H1 (cell line): Measurements from ENCODE around the gene NMRAL1. TPM values are rescaled to one million over a fixed set of nuclear protein-coding genes. Genes with fewer than 3 reads are reported as not detected.

ENCODE experiments used
- ASH2L ChIP-seq: fragments of 200-600, 300-600 bp; sonication (generic); IDR thresholded peaks from one replicate; pipeline ENCODE4 v1.7.1; 2017; ENCODE audit warnings: low read length
- CREB1 ChIP-seq: IDR thresholded peaks from 2 replicates; pipeline ENCODE4 v1.6.1; 2012; ENCODE audit warnings: inconsistent platforms
- CTBP2 ChIP-seq: IDR thresholded peaks from 2 replicates; pipeline ENCODE4 v1.7.0; 2011; ENCODE audit warnings: borderline replicate concordance, mild to moderate bottlenecking, moderate library complexity, mixed read lengths, low read length; ENCODE audit not compliant: insufficient read depth, insufficient read length
- EGR1 ChIP-seq: IDR thresholded peaks from 2 replicates; pipeline ENCODE4 v1.6.1; 2011; ENCODE audit warnings: low read depth, low read length, borderline replicate concordance
- EZH2 ChIP-seq: fragments of 200-600 bp; sonication (generic); IDR thresholded peaks from 2 replicates; pipeline ENCODE4 v1.7.1; 2012; ENCODE audit warnings: low read depth, mild to moderate bottlenecking, moderate library complexity, low read length, inconsistent platforms; ENCODE audit not compliant: severe bottlenecking
- GABPA ChIP-seq: IDR thresholded peaks from 2 replicates; pipeline ENCODE4 v1.6.1; 2011; ENCODE audit warnings: mild to moderate bottlenecking, low read length, moderate library complexity, borderline replicate concordance; ENCODE audit not compliant: insufficient read depth
- MAFK ChIP-seq: IDR thresholded peaks from 2 replicates; pipeline ENCODE4 v1.6.1; 2012; ENCODE audit warnings: low read depth, mild to moderate bottlenecking, improper control_type of control experiment, low read length
- RXRA ChIP-seq: IDR thresholded peaks from 2 replicates; pipeline ENCODE4 v1.6.1; 2011; ENCODE audit warnings: low read depth, mild to moderate bottlenecking, low read length, moderate library complexity; ENCODE audit not compliant: insufficient read depth
- SIX5 ChIP-seq: IDR thresholded peaks from 2 replicates; pipeline ENCODE4 v1.6.1; 2011; ENCODE audit warnings: mild to moderate bottlenecking, low read depth, low read length
- polyA plus RNA-seq, 7 experiments: library from polyadenylated mRNA; depleted of rRNA in 3 of 7; stranded (reverse) in 5 of 7; unstranded in 2 of 7; fragments of >200 nt in 5 of 7; fragments of 200-250 nt in 2 of 7; gene quantifications; 1 replicate in 5 of 7; 2 replicates in 1 of 7; 4 replicates in 1 of 7; pipeline versions ENCODE4 v1.2.1 to v1.2.3, GENCODE V29; 2011 to 2013; ENCODE audit warnings: missing spikeins in 2 of 7, mixed read lengths in 2 of 7
- total RNA-seq: library from RNA; stranded (reverse); fragmentation: NEBNext Ultra II Directional; extraction: Animal tissue kit (Norgen Biotek cat#: 25700); gene quantifications from 2 replicates; pipeline ENCODE4 v1.2.1, GENCODE V29; 2021
- TF ChIP-seq, protein P1 (sequence below): fragments of 300-600 bp; sonication (generic); IDR thresholded peaks from 2 replicates; pipeline ENCODE4 v1.7.1; 2012; ENCODE audit warnings: low read length, moderate library complexity, mild to moderate bottlenecking, inconsistent platforms; ENCODE audit not compliant: insufficient replicate concordance

NMRAL1 gene
- total and polyA plus RNA-seq, 2 of the 8 experiments (the other 6 are each of a cell fraction or from before 2014, with no cell fraction given): 66.8 to 143 TPM

- TF ChIP-seq, protein P1, sequence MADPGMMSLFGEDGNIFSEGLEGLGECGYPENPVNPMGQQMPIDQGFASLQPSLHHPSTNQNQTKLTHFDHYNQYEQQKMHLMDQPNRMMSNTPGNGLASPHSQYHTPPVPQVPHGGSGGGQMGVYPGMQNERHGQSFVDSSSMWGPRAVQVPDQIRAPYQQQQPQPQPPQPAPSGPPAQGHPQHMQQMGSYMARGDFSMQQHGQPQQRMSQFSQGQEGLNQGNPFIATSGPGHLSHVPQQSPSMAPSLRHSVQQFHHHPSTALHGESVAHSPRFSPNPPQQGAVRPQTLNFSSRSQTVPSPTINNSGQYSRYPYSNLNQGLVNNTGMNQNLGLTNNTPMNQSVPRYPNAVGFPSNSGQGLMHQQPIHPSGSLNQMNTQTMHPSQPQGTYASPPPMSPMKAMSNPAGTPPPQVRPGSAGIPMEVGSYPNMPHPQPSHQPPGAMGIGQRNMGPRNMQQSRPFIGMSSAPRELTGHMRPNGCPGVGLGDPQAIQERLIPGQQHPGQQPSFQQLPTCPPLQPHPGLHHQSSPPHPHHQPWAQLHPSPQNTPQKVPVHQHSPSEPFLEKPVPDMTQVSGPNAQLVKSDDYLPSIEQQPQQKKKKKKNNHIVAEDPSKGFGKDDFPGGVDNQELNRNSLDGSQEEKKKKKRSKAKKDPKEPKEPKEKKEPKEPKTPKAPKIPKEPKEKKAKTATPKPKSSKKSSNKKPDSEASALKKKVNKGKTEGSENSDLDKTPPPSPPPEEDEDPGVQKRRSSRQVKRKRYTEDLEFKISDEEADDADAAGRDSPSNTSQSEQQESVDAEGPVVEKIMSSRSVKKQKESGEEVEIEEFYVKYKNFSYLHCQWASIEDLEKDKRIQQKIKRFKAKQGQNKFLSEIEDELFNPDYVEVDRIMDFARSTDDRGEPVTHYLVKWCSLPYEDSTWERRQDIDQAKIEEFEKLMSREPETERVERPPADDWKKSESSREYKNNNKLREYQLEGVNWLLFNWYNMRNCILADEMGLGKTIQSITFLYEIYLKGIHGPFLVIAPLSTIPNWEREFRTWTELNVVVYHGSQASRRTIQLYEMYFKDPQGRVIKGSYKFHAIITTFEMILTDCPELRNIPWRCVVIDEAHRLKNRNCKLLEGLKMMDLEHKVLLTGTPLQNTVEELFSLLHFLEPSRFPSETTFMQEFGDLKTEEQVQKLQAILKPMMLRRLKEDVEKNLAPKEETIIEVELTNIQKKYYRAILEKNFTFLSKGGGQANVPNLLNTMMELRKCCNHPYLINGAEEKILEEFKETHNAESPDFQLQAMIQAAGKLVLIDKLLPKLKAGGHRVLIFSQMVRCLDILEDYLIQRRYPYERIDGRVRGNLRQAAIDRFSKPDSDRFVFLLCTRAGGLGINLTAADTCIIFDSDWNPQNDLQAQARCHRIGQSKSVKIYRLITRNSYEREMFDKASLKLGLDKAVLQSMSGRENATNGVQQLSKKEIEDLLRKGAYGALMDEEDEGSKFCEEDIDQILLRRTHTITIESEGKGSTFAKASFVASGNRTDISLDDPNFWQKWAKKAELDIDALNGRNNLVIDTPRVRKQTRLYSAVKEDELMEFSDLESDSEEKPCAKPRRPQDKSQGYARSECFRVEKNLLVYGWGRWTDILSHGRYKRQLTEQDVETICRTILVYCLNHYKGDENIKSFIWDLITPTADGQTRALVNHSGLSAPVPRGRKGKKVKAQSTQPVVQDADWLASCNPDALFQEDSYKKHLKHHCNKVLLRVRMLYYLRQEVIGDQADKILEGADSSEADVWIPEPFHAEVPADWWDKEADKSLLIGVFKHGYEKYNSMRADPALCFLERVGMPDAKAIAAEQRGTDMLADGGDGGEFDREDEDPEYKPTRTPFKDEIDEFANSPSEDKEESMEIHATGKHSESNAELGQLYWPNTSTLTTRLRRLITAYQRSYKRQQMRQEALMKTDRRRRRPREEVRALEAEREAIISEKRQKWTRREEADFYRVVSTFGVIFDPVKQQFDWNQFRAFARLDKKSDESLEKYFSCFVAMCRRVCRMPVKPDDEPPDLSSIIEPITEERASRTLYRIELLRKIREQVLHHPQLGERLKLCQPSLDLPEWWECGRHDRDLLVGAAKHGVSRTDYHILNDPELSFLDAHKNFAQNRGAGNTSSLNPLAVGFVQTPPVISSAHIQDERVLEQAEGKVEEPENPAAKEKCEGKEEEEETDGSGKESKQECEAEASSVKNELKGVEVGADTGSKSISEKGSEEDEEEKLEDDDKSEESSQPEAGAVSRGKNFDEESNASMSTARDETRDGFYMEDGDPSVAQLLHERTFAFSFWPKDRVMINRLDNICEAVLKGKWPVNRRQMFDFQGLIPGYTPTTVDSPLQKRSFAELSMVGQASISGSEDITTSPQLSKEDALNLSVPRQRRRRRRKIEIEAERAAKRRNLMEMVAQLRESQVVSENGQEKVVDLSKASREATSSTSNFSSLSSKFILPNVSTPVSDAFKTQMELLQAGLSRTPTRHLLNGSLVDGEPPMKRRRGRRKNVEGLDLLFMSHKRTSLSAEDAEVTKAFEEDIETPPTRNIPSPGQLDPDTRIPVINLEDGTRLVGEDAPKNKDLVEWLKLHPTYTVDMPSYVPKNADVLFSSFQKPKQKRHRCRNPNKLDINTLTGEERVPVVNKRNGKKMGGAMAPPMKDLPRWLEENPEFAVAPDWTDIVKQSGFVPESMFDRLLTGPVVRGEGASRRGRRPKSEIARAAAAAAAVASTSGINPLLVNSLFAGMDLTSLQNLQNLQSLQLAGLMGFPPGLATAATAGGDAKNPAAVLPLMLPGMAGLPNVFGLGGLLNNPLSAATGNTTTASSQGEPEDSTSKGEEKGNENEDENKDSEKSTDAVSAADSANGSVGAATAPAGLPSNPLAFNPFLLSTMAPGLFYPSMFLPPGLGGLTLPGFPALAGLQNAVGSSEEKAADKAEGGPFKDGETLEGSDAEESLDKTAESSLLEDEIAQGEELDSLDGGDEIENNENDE: no peak
- TF ChIP-seq CTBP2 (no peak), CREB1 (no peak), EZH2 (no peak), GABPA (no peak), RXRA (no peak), SIX5 (no peak), EGR1 (no peak), MAFK (no peak), ASH2L (no peak)
These were observed 60.1 kb downstream of the NMRAL1 start (continued) for GRCh38 chr16:4414187-4414917.
